ENCODE measurements around the gene EXOC4. TPM values are rescaled to one million over a fixed set of nuclear protein-coding genes. Genes with fewer than 3 reads are reported as not detected.

EXOC4 gene
- total and polyA plus RNA-seq, 2 of the 13 experiments (the other 11 are each of a cell fraction or from before 2014, with no cell fraction given): 22.5 to 39.0 TPM

- no peak for TF ChIP-seq ZNF318 (CRISPR knock-in tag; IDR thresholded peaks at IDR 0.05)
Observed at GRCh38 chr7:133583545-133584171, 330.8 kb downstream of the EXOC4 start (continued).

GRCh38 chr7:133584956-133585668 lies 332.2 kb downstream of the EXOC4 start:
- Histone ChIP-seq H3K9me3 (ENCODE audit: low read length) (no peaks in the 10 kb centered on the region), H3K9ac (ENCODE audit: insufficient read depth, low read depth, low read length) (no peak overlapping the region), H3K27me3 (ENCODE audit: control insufficient read depth in 1 of 2, insufficient read depth in 2 of 2, low read length in 2 of 2) (no peaks in the 10 kb centered on the region), H3K27ac (ENCODE audit: extremely low read length, insufficient read depth, low read length) (no peak overlapping the region), H3K79me2 (ENCODE audit: insufficient read depth, low read length) (no peaks in the 10 kb centered on the region), H3K4me3 (replicated peaks in 1 of 3; ENCODE audit: insufficient read depth in 1 of 3, low read depth in 2 of 3, low read length in 3 of 3) (no peak overlapping the region), H3K4me1 (ENCODE audit: insufficient read depth, low read length) (no peaks in the 10 kb centered on the region), H4K20me1 (ENCODE audit: insufficient read depth, low read length) (no peaks in the 10 kb centered on the region; the same call in 1 of the 2 replicates), H2AFZ (ENCODE audit: low read length) (no peak overlapping the region), H3K4me2 (ENCODE audit: low read depth, low read length) (no peak overlapping the region), H3K36me3 (replicated peaks in 1 of 2; ENCODE audit: control insufficient read depth in 1 of 2, insufficient read depth in 2 of 2, low read length in 2 of 2) (no peaks in the 10 kb centered on the region)
- DNase-seq (ENCODE audit: low spot score) (no peak), ATAC-seq (no peak), FAIRE-seq (no peak)
- POLR2A ChIA-PET: no interaction called here
- no TSS peak for BruUV-seq (replicated peaks)
- intact Hi-C loops (cut with micrococcal nuclease; ENCODE audit: unreplicated experiment): no loop called here
- in situ Hi-C loops (cut with HindIII; ENCODE audit: extremely low pct_ligation_motif_present, low pct_unique_long_range_greater_than_20kb): no loop called here
- WGBS (ENCODE audit: low lambda C conversion rate): 98% methylated on average over 6 of the region's 6 CpGs
- CTCF ChIA-PET (ENCODE audit: low intra/inter-chr PET ratio, low total read pairs): no interaction called here
- TF ChIP-seq, protein P1, sequence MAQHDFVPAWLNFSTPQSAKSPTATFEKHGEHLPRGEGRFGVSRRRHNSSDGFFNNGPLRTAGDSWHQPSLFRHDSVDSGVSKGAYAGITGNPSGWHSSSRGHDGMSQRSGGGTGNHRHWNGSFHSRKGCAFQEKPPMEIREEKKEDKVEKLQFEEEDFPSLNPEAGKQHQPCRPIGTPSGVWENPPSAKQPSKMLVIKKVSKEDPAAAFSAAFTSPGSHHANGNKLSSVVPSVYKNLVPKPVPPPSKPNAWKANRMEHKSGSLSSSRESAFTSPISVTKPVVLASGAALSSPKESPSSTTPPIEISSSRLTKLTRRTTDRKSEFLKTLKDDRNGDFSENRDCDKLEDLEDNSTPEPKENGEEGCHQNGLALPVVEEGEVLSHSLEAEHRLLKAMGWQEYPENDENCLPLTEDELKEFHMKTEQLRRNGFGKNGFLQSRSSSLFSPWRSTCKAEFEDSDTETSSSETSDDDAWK (CRISPR knock-in tag; IDR thresholded peaks at IDR 0.05): no peak
- TF ChIP-seq ZNF549 (CRISPR knock-in tag; IDR thresholded peaks at IDR 0.05) (no peak), NR2F6 (IDR thresholded peaks at IDR 0.05) (no peak), NR2F6 (CRISPR knock-in tag; IDR thresholded peaks at IDR 0.05) (no peak), ZNF782 (CRISPR knock-in tag; IDR thresholded peaks at IDR 0.05; ENCODE audit: borderline replicate concordance) (no peak), KMT2B (CRISPR knock-in tag; IDR thresholded peaks at IDR 0.05) (no peak), FOXK1 (CRISPR knock-in tag; IDR thresholded peaks at IDR 0.05; ENCODE audit: borderline replicate concordance, low read depth) (no peak), HDAC2 (CRISPR knock-in tag; IDR thresholded peaks at IDR 0.05) (no peak), SAFB2 (CRISPR knock-in tag; IDR thresholded peaks at IDR 0.05; ENCODE audit: borderline replicate concordance, low read depth) (no peak), SIX1 (CRISPR knock-in tag; IDR thresholded peaks at IDR 0.05; ENCODE audit: borderline replicate concordance) (no peak)
- TF ChIP-seq, protein P2, sequence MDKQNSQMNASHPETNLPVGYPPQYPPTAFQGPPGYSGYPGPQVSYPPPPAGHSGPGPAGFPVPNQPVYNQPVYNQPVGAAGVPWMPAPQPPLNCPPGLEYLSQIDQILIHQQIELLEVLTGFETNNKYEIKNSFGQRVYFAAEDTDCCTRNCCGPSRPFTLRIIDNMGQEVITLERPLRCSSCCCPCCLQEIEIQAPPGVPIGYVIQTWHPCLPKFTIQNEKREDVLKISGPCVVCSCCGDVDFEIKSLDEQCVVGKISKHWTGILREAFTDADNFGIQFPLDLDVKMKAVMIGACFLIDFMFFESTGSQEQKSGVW (CRISPR knock-in tag; IDR thresholded peaks at IDR 0.05; ENCODE audit: borderline replicate concordance): no peak

Measured in HepG2 (cell line).